Kidney (tissue), 14 donors: ENCODE results near the gene C10orf95. TPM values are rescaled to one million over a fixed set of nuclear protein-coding genes. Genes with fewer than 3 reads are reported as not detected.

Experiments
- DNase-seq, 5 donors: peaks; one replicate each; pipeline ENCODE4 v3.0.0-alpha.2; 2013 to 2020
- FAIRE-seq: peaks from 2 replicates; lab custom pipeline; 2012; peaks lifted over from hg19 to GRCh38; lab: Jason Lieb, UNC
- H3K27ac ChIP-seq, 2 donors: one replicate each; pipeline ENCODE4 v1.7.0; 2013; ENCODE audit warnings: low read depth in 2 of 2, low read length in 2 of 2, inconsistent platforms in 1 of 2
- H3K27me3 ChIP-seq: one replicate; pipeline ENCODE4 v1.7.1; 2013; ENCODE audit warnings: low read length, inconsistent platforms; ENCODE audit not compliant: control insufficient read depth, insufficient read depth
- H3K36me3 ChIP-seq, 3 donors: one replicate each; pipeline versions ENCODE4 v1.7.0 to v1.7.1; 2013; ENCODE audit warnings: low read length in 3 of 3, control low read depth in 1 of 3, inconsistent platforms in 1 of 3; ENCODE audit not compliant: insufficient read depth in 3 of 3, control insufficient read depth in 2 of 3
- H3K4me1 ChIP-seq, 3 donors: one replicate each; pipeline versions ENCODE4 v1.7.0 to v1.7.1; 2013; ENCODE audit warnings: low read length in 3 of 3, inconsistent platforms in 1 of 3, low read depth in 1 of 3; ENCODE audit not compliant: control insufficient read depth in 2 of 3, insufficient read depth in 2 of 3
- H3K4me3 ChIP-seq, 3 donors: one replicate each; pipeline versions ENCODE4 v1.7.0 to v1.8.1; 2013; ENCODE audit warnings: low read length in 3 of 3, control low read depth in 1 of 3, inconsistent platforms in 1 of 3
- H3K9ac ChIP-seq, 3 donors: one replicate each; pipeline versions ENCODE4 v1.7.0 to v1.7.1; 2013; ENCODE audit warnings: low read length in 3 of 3, control low read depth in 1 of 3, inconsistent platforms in 1 of 3
- H3K9me3 ChIP-seq, 3 donors: one replicate each; pipeline versions ENCODE4 v1.7.0 to v1.7.1; 2013; ENCODE audit warnings: low read length in 3 of 3, control low read depth in 1 of 3, inconsistent platforms in 1 of 3; ENCODE audit not compliant: control insufficient read depth in 2 of 3, insufficient read depth in 1 of 3
- intact Hi-C: fragments of 100-400 bp; cut with DNase I; formaldehyde crosslinking; loops from one replicate; pipeline ENCODE4 v1.11.1; 2022
- microRNA-seq: library from miRNA; unstranded; fragments of <30 nt; microRNA quantifications from one replicate; pipeline ENCODE4 v1.2.0, GENCODE V29; 2020
- polyA plus RNA-seq: library from polyadenylated mRNA; stranded (reverse); fragments of 350-450 nt; fragmentation: Illumina TruSeq; extraction: RNeasy Lipid Tissue Mini Kit (QIAGEN cat#74804); gene quantifications from one replicate; pipeline ENCODE4 v1.2.3, GENCODE V29; 2014; ENCODE audit warnings: low read depth, low replicate concordance; ENCODE audit not compliant: insufficient read depth
- total RNA-seq: library from RNA; stranded (reverse); fragmentation: NEBNext Ultra II Directional; extraction: Animal tissue kit (Norgen Biotek cat#: 25700); gene quantifications from one replicate; pipeline ENCODE4 v1.2.1, GENCODE V29; 2021
- TF ChIP-seq, protein P1 (sequence below): IDR thresholded peaks from 3 replicates; pipeline ENCODE4 v1.5.1; 2012; ENCODE audit warnings: mild to moderate bottlenecking, moderate library complexity, borderline replicate concordance; ENCODE audit not compliant: insufficient read depth; ENCODE audit errors: extremely low read depth
- donor health status: control.
- donor health status: control.
- donor health status: control.
- donor health status: control.
- donor health status: control.
- donor health status: DM: yes; HTN: yes; CAD: no.
- donor health status: Normal renal cell carcinoma (clear cell type).

The C10orf95 gene
- total and polyA plus RNA-seq, 2 donors from 2014 or later, result 0.62 to 2.7 TPM

DNA sequence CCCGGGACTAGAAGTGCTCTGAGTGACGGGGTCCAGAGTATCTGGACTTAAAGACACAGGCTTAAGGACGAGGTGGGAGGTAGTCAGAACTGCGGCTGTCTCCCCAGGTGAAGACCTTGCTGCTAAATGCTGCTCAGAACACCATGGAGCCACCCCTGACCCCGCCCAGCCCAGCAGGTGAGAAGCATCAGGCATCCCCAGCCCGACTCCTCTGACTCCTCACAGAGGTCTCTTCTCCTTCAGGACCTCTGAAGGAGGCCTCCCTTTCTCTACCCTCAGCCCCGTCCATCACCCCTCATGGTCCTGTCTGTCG, 50.0 kb downstream of the C10orf95 start:
- peaks cover 0 to 9% (median 8%) of the 10 kb centered on the region in 3 donors for H3K4me1 ChIP-seq
- H3K27me3 ChIP-seq, result no peaks in the 10 kb centered on the region
- H3K36me3 ChIP-seq, result peaks cover 0 to 5% (median 0%) of the 10 kb centered on the region in 3 donors
- DNase-seq (no peak), FAIRE-seq (no peak)
- no peak overlapping the region for H3K4me3 ChIP-seq
- H3K9ac ChIP-seq, result no peak overlapping the region
- intact Hi-C loops, result no loop called here
- TF ChIP-seq, protein P1, sequence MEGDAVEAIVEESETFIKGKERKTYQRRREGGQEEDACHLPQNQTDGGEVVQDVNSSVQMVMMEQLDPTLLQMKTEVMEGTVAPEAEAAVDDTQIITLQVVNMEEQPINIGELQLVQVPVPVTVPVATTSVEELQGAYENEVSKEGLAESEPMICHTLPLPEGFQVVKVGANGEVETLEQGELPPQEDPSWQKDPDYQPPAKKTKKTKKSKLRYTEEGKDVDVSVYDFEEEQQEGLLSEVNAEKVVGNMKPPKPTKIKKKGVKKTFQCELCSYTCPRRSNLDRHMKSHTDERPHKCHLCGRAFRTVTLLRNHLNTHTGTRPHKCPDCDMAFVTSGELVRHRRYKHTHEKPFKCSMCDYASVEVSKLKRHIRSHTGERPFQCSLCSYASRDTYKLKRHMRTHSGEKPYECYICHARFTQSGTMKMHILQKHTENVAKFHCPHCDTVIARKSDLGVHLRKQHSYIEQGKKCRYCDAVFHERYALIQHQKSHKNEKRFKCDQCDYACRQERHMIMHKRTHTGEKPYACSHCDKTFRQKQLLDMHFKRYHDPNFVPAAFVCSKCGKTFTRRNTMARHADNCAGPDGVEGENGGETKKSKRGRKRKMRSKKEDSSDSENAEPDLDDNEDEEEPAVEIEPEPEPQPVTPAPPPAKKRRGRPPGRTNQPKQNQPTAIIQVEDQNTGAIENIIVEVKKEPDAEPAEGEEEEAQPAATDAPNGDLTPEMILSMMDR, result no peak
- no peaks in the 10 kb centered on the region for H3K9me3 ChIP-seq
- no peak overlapping the region for H3K27ac ChIP-seq

DNA sequence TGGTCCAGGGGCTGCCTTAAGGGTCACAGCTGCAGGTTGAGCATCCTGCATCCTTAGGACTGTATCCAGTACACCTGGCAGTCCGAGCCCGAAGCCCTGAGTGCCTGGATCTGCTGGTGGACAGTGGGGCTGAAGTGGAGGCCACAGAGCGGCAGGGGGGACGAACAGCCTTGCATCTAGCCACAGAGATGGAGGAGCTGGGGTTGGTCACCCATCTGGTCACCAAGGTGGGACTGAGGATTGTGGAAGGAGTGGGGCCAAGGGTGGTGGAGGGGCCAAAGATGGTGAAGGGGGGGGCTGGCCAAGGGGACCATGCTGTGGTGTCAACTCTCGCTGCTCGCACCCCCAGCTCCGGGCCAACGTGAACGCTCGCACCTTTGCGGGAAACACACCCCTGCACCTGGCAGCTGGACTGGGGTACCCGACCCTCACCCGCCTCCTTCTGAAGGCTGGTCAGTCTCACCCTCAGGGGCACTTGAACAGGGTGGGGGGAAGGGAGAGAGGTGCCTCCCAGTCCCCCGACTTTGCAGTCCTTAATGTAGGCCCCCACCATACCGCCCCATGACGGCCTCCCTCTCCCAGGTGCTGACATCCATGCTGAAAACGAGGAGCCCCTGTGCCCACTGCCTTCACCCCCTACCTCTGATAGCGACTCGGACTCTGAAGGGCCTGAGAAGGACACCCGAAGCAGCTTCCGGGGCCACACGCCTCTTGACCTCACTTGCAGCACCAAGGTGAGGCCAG, 50.6 kb downstream of the C10orf95 start:
- DNase-seq (peak in 2 of 5 donors; percentile 55 to 82), FAIRE-seq (no peak)
- H3K27me3 ChIP-seq, result no peaks in the 10 kb centered on the region
- H3K9ac ChIP-seq, result no peak overlapping the region
- peaks cover 0 to 5% (median 0%) of the 10 kb centered on the region in 3 donors for H3K36me3 ChIP-seq
- H3K4me3 ChIP-seq, result no peak overlapping the region
- no peak overlapping the region for H3K27ac ChIP-seq
- H3K9me3 ChIP-seq, result no peaks in the 10 kb centered on the region
- TF ChIP-seq, protein P1, result no peak
- H3K4me1 ChIP-seq, result peaks cover 0 to 13% (median 10%) of the 10 kb centered on the region in 3 donors
- intact Hi-C loops, result no loop called here

DNA sequence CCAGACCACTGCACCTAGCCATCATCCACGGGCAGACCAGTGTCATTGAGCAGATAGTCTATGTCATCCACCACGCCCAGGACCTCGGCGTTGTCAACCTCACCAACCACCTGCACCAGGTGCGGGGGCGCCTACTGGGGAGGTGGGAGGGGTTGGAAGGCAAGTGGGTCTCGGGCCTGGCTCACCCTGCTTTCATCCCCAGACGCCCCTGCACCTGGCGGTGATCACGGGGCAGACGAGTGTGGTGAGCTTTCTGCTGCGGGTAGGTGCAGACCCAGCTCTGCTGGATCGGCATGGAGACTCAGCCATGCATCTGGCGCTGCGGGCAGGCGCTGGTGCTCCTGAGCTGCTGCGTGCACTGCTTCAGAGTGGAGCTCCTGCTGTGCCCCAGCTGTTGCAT, 51.3 kb downstream of the C10orf95 start:
- peaks cover 0 to 13% (median 10%) of the 10 kb centered on the region in 3 donors for H3K4me1 ChIP-seq
- peak overlapping the region in 1 of 3 donors; percentile 77 for H3K9ac ChIP-seq
- H3K9me3 ChIP-seq, result no peaks in the 10 kb centered on the region
- FAIRE-seq, result no peak
- H3K27me3 ChIP-seq, result no peaks in the 10 kb centered on the region
- no peak overlapping the region for H3K27ac ChIP-seq
- TF ChIP-seq, protein P1, result no peak
- H3K36me3 ChIP-seq, result peaks cover 0 to 5% (median 0%) of the 10 kb centered on the region in 3 donors
- DNase-seq, result peak in 2 of 5 donors; percentile 72 to 75
- intact Hi-C loops, result no loop called here
- peak overlapping the region in 1 of 3 donors; percentile 59 for H3K4me3 ChIP-seq

Small RNA genes within 50 kb of the gene (microRNA-seq; reads per million reads assigned to microRNA genes)
- 3,781 reads per million, percentile 90 among the genes with 10 or more reads in this experiment for gene MIR146B

Other genes starting within 250 kb of the C10orf95 start
- gene ELOVL3, start 225.2 kb downstream of the C10orf95 start, total RNA-seq, result 0.35 TPM
- gene ELOVL3, start 225.2 kb downstream of the C10orf95 start, polyA plus RNA-seq, result not detected
- gene PITX3, start 210.0 kb downstream of the C10orf95 start, total RNA-seq, result not detected
- 0.39 TPM for gene PITX3, start 210.0 kb downstream of the C10orf95 start, polyA plus RNA-seq
- gene GBF1, start 206.0 kb downstream of the C10orf95 start, total RNA-seq, result 53.3 TPM
- 14.4 TPM for gene GBF1, start 206.0 kb downstream of the C10orf95 start, polyA plus RNA-seq
- gene NFKB2, start 55.8 kb downstream of the C10orf95 start, total RNA-seq, result 62.7 TPM
- 14.0 TPM for gene NFKB2, start 55.8 kb downstream of the C10orf95 start, polyA plus RNA-seq
- 2.2 TPM for gene PSD, start 32.8 kb downstream of the C10orf95 start, total RNA-seq
- gene PSD, start 32.8 kb downstream of the C10orf95 start, polyA plus RNA-seq, result 1.2 TPM
- gene FBXL15, start 30.7 kb downstream of the C10orf95 start, total RNA-seq, result 17.9 TPM
- gene FBXL15, start 30.7 kb downstream of the C10orf95 start, polyA plus RNA-seq, result 28.0 TPM
- gene CUEDC2, start 19.0 kb downstream of the C10orf95 start, total RNA-seq, result 50.9 TPM
- 117 TPM for gene CUEDC2, start 19.0 kb downstream of the C10orf95 start, polyA plus RNA-seq
- gene ACTR1A, start 51.2 kb upstream of the C10orf95 start, total RNA-seq, result 74.2 TPM
- 74.7 TPM for gene ACTR1A, start 51.2 kb upstream of the C10orf95 start, polyA plus RNA-seq
- 18.9 TPM for gene SUFU, start 52.4 kb upstream of the C10orf95 start, total RNA-seq
- 6.5 TPM for gene SUFU, start 52.4 kb upstream of the C10orf95 start, polyA plus RNA-seq
- 198 TPM for gene TRIM8, start 192.9 kb upstream of the C10orf95 start, total RNA-seq
- gene TRIM8, start 192.9 kb upstream of the C10orf95 start, polyA plus RNA-seq, result 160 TPM